Measurements from ENCODE around the gene TMEM86B. TPM values are rescaled to one million over a fixed set of nuclear protein-coding genes. Genes with fewer than 3 reads are reported as not detected.

Gene TMEM86B
- polyA plus RNA-seq, 1 donor (not counting 4 experiments of a cell fraction or from before 2014, with no cell fraction given) = 0.60 TPM

GRCh38 chr19:55199620-55200204 is 28.9 kb downstream of the TMEM86B start:
- H3K79me2 ChIP-seq (ENCODE audit: control insufficient read depth, insufficient read depth, low read length) = no peaks in the 10 kb centered on the region
- no peak for TF ChIP-seq CTCF (optimal IDR thresholded peaks at IDR 0.05 in 1 of 3, IDR thresholded peaks at IDR 0.05 in 1 of 3, conservative IDR thresholded peaks at IDR 0.05 in 1 of 3; ENCODE audit: extremely low read depth in 1 of 3, insufficient read depth in 2 of 3, low read length in 3 of 3)
- TF ChIP-seq EZH2 (IDR thresholded peaks at IDR 0.05; ENCODE audit: low read length) = no peak
- no peak for FAIRE-seq

GRCh38 chr19:55198651-55199050 is 29.9 kb downstream of the TMEM86B start:
- Histone ChIP-seq H3K9me3 (ENCODE audit: control insufficient read depth, low read depth, low read length) (no peaks in the 10 kb centered on the region), H3K9me1 (ENCODE audit: control insufficient read depth, extremely low read depth, insufficient read depth, low read length) (no peaks in the 10 kb centered on the region), H3K79me2 (ENCODE audit: control insufficient read depth, insufficient read depth, low read length) (no peaks in the 10 kb centered on the region), H3K36me3 (ENCODE audit: control insufficient read depth in 2 of 2, extremely low read depth in 1 of 2, insufficient read depth in 2 of 2, low read length in 2 of 2) (no peaks in the 10 kb centered on the region), H4K20me1 (ENCODE audit: control insufficient read depth, extremely low read depth, insufficient read depth, low read length) (no peaks in the 10 kb centered on the region), H3K4me1 (ENCODE audit: control insufficient read depth, extremely low read depth, insufficient read depth, low read length) (no peaks in the 10 kb centered on the region), H2AFZ (ENCODE audit: control insufficient read depth, low read length) (no peak overlapping the region), H3K27ac (ENCODE audit: control insufficient read depth, insufficient read depth, low read length) (no peak overlapping the region), H3K4me2 (ENCODE audit: control insufficient read depth, extremely low read depth, insufficient read depth, low read depth, low read length) (no peak overlapping the region), H3K4me3 (ENCODE audit: control insufficient read depth in 2 of 3, extremely low read depth in 1 of 3, insufficient read depth in 2 of 3, low read depth in 1 of 3, low read length in 3 of 3) (no peak overlapping the region), H3K9ac (ENCODE audit: control insufficient read depth, extremely low read depth, insufficient read depth, low read length) (no peak overlapping the region), H3K27me3 (ENCODE audit: control insufficient read depth, extremely low read depth, insufficient read depth, low read length) (no peaks in the 10 kb centered on the region)
- DNase-seq (ENCODE audit: low read depth, low spot score) (no peak), FAIRE-seq (no peak)
- dilution Hi-C loops (cut with MboI; ENCODE audit: extremely low pct_ligation_motif_present, low sequenced_read_pairs) = no loop called here
- TF ChIP-seq EZH2 (IDR thresholded peaks at IDR 0.05; ENCODE audit: low read length) (no peak), CTCF (optimal IDR thresholded peaks at IDR 0.05 in 1 of 3, IDR thresholded peaks at IDR 0.05 in 1 of 3, conservative IDR thresholded peaks at IDR 0.05 in 1 of 3; ENCODE audit: extremely low read depth in 1 of 3, insufficient read depth in 2 of 3, low read length in 3 of 3) (no peak)

More at GRCh38 chr19:55199620-55200204, 28.9 kb downstream of the TMEM86B start:
- Histone ChIP-seq H3K4me1 (ENCODE audit: control insufficient read depth, extremely low read depth, insufficient read depth, low read length) (no peaks in the 10 kb centered on the region), H3K27ac (ENCODE audit: control insufficient read depth, insufficient read depth, low read length) (no peak overlapping the region), H2AFZ (ENCODE audit: control insufficient read depth, low read length) (no peak overlapping the region), H3K4me3 (ENCODE audit: control insufficient read depth in 2 of 3, extremely low read depth in 1 of 3, insufficient read depth in 2 of 3, low read depth in 1 of 3, low read length in 3 of 3) (no peak overlapping the region), H3K9me3 (ENCODE audit: control insufficient read depth, low read depth, low read length) (no peaks in the 10 kb centered on the region), H3K36me3 (ENCODE audit: control insufficient read depth in 2 of 2, extremely low read depth in 1 of 2, insufficient read depth in 2 of 2, low read length in 2 of 2) (no peaks in the 10 kb centered on the region), H4K20me1 (ENCODE audit: control insufficient read depth, extremely low read depth, insufficient read depth, low read length) (no peaks in the 10 kb centered on the region), H3K27me3 (ENCODE audit: control insufficient read depth, extremely low read depth, insufficient read depth, low read length) (no peaks in the 10 kb centered on the region), H3K9ac (ENCODE audit: control insufficient read depth, extremely low read depth, insufficient read depth, low read length) (no peak overlapping the region), H3K9me1 (ENCODE audit: control insufficient read depth, extremely low read depth, insufficient read depth, low read length) (no peaks in the 10 kb centered on the region), H3K4me2 (ENCODE audit: control insufficient read depth, extremely low read depth, insufficient read depth, low read depth, low read length) (no peak overlapping the region)
- DNase-seq (ENCODE audit: low read depth, low spot score) = no peak
- dilution Hi-C loops (cut with MboI; ENCODE audit: extremely low pct_ligation_motif_present, low sequenced_read_pairs) = no loop called here
